ENCODE measurements around the gene CORO2A. TPM values are rescaled to one million over a fixed set of nuclear protein-coding genes. Genes with fewer than 3 reads are reported as not detected.
A peak's percentile ranks its signal among the peaks of the same experiment; 100 is the strongest.

The CORO2A gene
- total and polyA plus RNA-seq, 10 donors: 1.3 to 11.0 (median 6.1) TPM

GRCh38 chr9:98109052-98109451 is 83.4 kb downstream of the CORO2A start:
- H3K4me3 ChIP-seq: no peak overlapping the region
- intact Hi-C loops (cut with DNase I; ENCODE audit: low total_unique reads): no loop called here
- peaks cover 18 to 98% (median 67%) of the 10 kb centered on the region in 6 donors for H3K4me1 ChIP-seq
- H3K27me3 ChIP-seq (replicated peaks in 1 of 7): no peaks in the 10 kb centered on the region
- DNase-seq: peak; percentile 76
- WGBS, 5 donors: 36 to 47% (median 38%) methylated on average over 3 of the region's 3 CpGs
- H3K36me3 ChIP-seq: peaks cover 0 to 60% (median 4%) of the 10 kb centered on the region in 6 donors
- TF ChIP-seq CTCF (IDR thresholded peaks at IDR 0.05 in 8 of 11, conservative IDR thresholded peaks at IDR 0.05 in 3 of 11) (no peak), POLR2A (IDR thresholded peaks at IDR 0.05) (no peak), POLR2AphosphoS5 (IDR thresholded peaks at IDR 0.05) (peak in 1 of 3 donors; percentile 9)
- no peaks in the 10 kb centered on the region for H3K9me3 ChIP-seq
- H3K27ac ChIP-seq: peak overlapping the region; percentile 58 to 92 (median 84)

- H3K9me3 ChIP-seq: no peaks in the 10 kb centered on the region
- peak overlapping the region; percentile 58 to 92 (median 84) for H3K27ac ChIP-seq
- H3K27me3 ChIP-seq (replicated peaks in 1 of 7): no peaks in the 10 kb centered on the region
- peaks cover 23 to 98% (median 71%) of the 10 kb centered on the region in 6 donors for H3K4me1 ChIP-seq
- peak overlapping the region in 1 of 8 donors; percentile 35 for H3K4me3 ChIP-seq
- peaks cover 0 to 60% (median 4%) of the 10 kb centered on the region in 6 donors for H3K36me3 ChIP-seq
- no peak for TF ChIP-seq POLR2A (IDR thresholded peaks at IDR 0.05)
- peak in 1 of 3 donors; percentile 51 for TF ChIP-seq POLR2AphosphoS5 (IDR thresholded peaks at IDR 0.05)
- no peak for TF ChIP-seq CTCF (IDR thresholded peaks at IDR 0.05 in 8 of 11, conservative IDR thresholded peaks at IDR 0.05 in 3 of 11)
- WGBS, 5 donors: 38 to 53% (median 41%) methylated on average over 5 of the region's 5 CpGs
- DNase-seq: no peak
- intact Hi-C loops (cut with DNase I; ENCODE audit: low total_unique reads): no loop called here
These were observed 83.9 kb downstream of the CORO2A start for GRCh38 chr9:98108531-98109031.

- H3K4me3 ChIP-seq: peak overlapping the region in 1 of 8 donors; percentile 35
- intact Hi-C loops (cut with DNase I; ENCODE audit: low total_unique reads): no loop called here
- no peaks in the 10 kb centered on the region for H3K9me3 ChIP-seq
- peaks cover 30 to 98% (median 75%) of the 10 kb centered on the region in 6 donors for H3K4me1 ChIP-seq
- H3K27me3 ChIP-seq (replicated peaks in 1 of 7): no peaks in the 10 kb centered on the region
- WGBS, 5 donors: 63 to 79% (median 73%) methylated on average over 2 of the region's 2 CpGs
- peak overlapping the region; percentile 58 to 92 (median 84) for H3K27ac ChIP-seq
- no peak for DNase-seq
- peaks cover 0 to 60% (median 4%) of the 10 kb centered on the region in 6 donors for H3K36me3 ChIP-seq
- TF ChIP-seq POLR2AphosphoS5 (IDR thresholded peaks at IDR 0.05) (no peak), CTCF (IDR thresholded peaks at IDR 0.05 in 8 of 11, conservative IDR thresholded peaks at IDR 0.05 in 3 of 11) (no peak), POLR2A (IDR thresholded peaks at IDR 0.05) (no peak)
These were observed 84.5 kb downstream of the CORO2A start for GRCh38 chr9:98107926-98108325.

GRCh38 chr9:98105006-98105405 is 87.4 kb downstream of the CORO2A start:
- no peak for DNase-seq
- TF ChIP-seq CTCF (IDR thresholded peaks at IDR 0.05 in 8 of 11, conservative IDR thresholded peaks at IDR 0.05 in 3 of 11): no peak
- no peak for TF ChIP-seq POLR2AphosphoS5 (IDR thresholded peaks at IDR 0.05)
- TF ChIP-seq POLR2A (IDR thresholded peaks at IDR 0.05): no peak
- WGBS, 5 donors: 93 to 95% (median 93%) methylated on average over 7 of the region's 7 CpGs
- Histone ChIP-seq H3K27me3 (replicated peaks in 1 of 7) (no peaks in the 10 kb centered on the region), H3K36me3 (peaks cover 0 to 50% (median 3%) of the 10 kb centered on the region in 6 donors), H3K27ac (peak overlapping the region; percentile 58 to 92 (median 82)), H3K9me3 (no peaks in the 10 kb centered on the region), H3K4me3 (no peak overlapping the region), H3K4me1 (peaks cover 54 to 100% (median 96%) of the 10 kb centered on the region in 6 donors)
- intact Hi-C loops (cut with DNase I; ENCODE audit: low total_unique reads): no loop called here

All from spleen (tissue), 11 donors.